HEK293 (cell line): ENCODE measurements around the gene SSPN.

Source experiments
- CTCF ChIA-PET: fragments of 350-600 bp; formaldehyde crosslinking; extraction: SDS; loops from one replicate; lab custom pipeline; 2021; ENCODE audit warnings: antibody characterized with exemption; lab: Yijun Ruan, JAX
- POLR2A ChIA-PET: fragments of 300-600 bp; formaldehyde crosslinking; extraction: SDS; loops from one replicate; lab custom pipeline; 2020; ENCODE audit warnings: antibody characterized with exemption, inconsistent platforms; lab: Yijun Ruan, JAX
- H3K27ac ChIP-seq: fragments of 200-500 bp; sonication (Bioruptor generic); 2 replicates; pipeline ENCODE4 v1.5.1; 2014; ENCODE audit warnings: low read depth, low read length, control low read depth, inconsistent platforms; ENCODE audit errors: extremely low read depth
- H3K36me3 ChIP-seq, 2 experiments: fragments of 200-500 bp in 1 of 2; sonication (Bioruptor generic) in 1 of 2; 1 replicate in 1 of 2; 2 replicates in 1 of 2; pipeline ENCODE4 v1.5.1; 2014 to 2017; ENCODE audit warnings: inconsistent platforms in 2 of 2, low read length in 2 of 2; ENCODE audit not compliant: control insufficient read depth in 2 of 2, insufficient read depth in 1 of 2
- H3K4me1 ChIP-seq: fragments of 200-500 bp; sonication (Bioruptor generic); 2 replicates; pipeline ENCODE4 v1.5.1; 2014; ENCODE audit warnings: mild to moderate bottlenecking, low read length, inconsistent platforms; ENCODE audit not compliant: control insufficient read depth, insufficient read depth
- H3K4me3 ChIP-seq: 2 replicates; pipeline ENCODE4 v1.5.1; 2011; ENCODE audit warnings: low read depth, mild to moderate bottlenecking, control low read depth, low read length, moderate library complexity
- H3K9me3 ChIP-seq: fragments of 200-500 bp; sonication (Bioruptor generic); 2 replicates; pipeline ENCODE4 v1.5.1; 2014; ENCODE audit warnings: low read depth, low read length, inconsistent platforms; ENCODE audit not compliant: control insufficient read depth, insufficient read depth
- ATF2 ChIP-seq: fragments of 450-650 bp; formaldehyde crosslinking; IDR thresholded peaks from 2 replicates; pipeline ENCODE4 v1.5.1; 2016; ENCODE audit warnings: missing biosample characterization, missing genetic modification characterization, low read depth
- BCL11A ChIP-seq: fragments of 450-650 bp; formaldehyde crosslinking; IDR thresholded peaks from 2 replicates; pipeline ENCODE4 v1.5.1; 2016; ENCODE audit warnings: low read depth, missing biosample characterization, missing genetic modification characterization
- EGR2 ChIP-seq: fragments of 450-650 bp; formaldehyde crosslinking; IDR thresholded peaks from 2 replicates; pipeline ENCODE4 v1.5.1; 2016; ENCODE audit warnings: low read depth, missing biosample characterization, missing genetic modification characterization
- HIC1 ChIP-seq: fragments of 450-650 bp; formaldehyde crosslinking; IDR thresholded peaks from 2 replicates; pipeline ENCODE4 v1.5.1; 2016; ENCODE audit warnings: missing biosample characterization, missing genetic modification characterization
- KLF7 ChIP-seq: fragments of 450-650 bp; formaldehyde crosslinking; IDR thresholded peaks from 2 replicates; pipeline ENCODE4 v1.5.1; 2016; ENCODE audit warnings: missing biosample characterization, missing genetic modification characterization, borderline replicate concordance
- SCRT2 ChIP-seq: fragments of 450-650 bp; formaldehyde crosslinking; IDR thresholded peaks from 2 replicates; pipeline ENCODE4 v1.5.1; 2016; ENCODE audit warnings: missing biosample characterization, missing genetic modification characterization
- SP3 ChIP-seq: fragments of 450-650 bp; formaldehyde crosslinking; IDR thresholded peaks from 2 replicates; pipeline ENCODE4 v1.5.1; 2016; ENCODE audit warnings: missing biosample characterization, missing genetic modification characterization
- YY2 ChIP-seq: fragments of 450-650 bp; formaldehyde crosslinking; IDR thresholded peaks from 2 replicates; pipeline ENCODE4 v1.5.1; 2016; ENCODE audit warnings: missing biosample characterization, missing genetic modification characterization
- ZBTB11 ChIP-seq: fragments of 450-650 bp; formaldehyde crosslinking; conservative IDR thresholded peaks from 2 replicates; pipeline ENCODE4 v1.5.1; 2016; ENCODE audit warnings: low read depth, missing biosample characterization, missing genetic modification characterization
- ZBTB17 ChIP-seq: fragments of 450-650 bp; formaldehyde crosslinking; IDR thresholded peaks from 2 replicates; pipeline ENCODE4 v1.5.1; 2016; ENCODE audit warnings: missing biosample characterization, missing genetic modification characterization
- ZFP3 ChIP-seq: fragments of 450-650 bp; formaldehyde crosslinking; IDR thresholded peaks from 2 replicates; pipeline ENCODE4 v1.5.1; 2016; ENCODE audit warnings: low read depth, missing biosample characterization, missing genetic modification characterization
- ZNF37A ChIP-seq: fragments of 450-650 bp; IDR thresholded peaks from 2 replicates; pipeline ENCODE4 v1.5.1; 2018; ENCODE audit warnings: missing biosample characterization, missing genetic modification characterization
- ZNF394 ChIP-seq: fragments of 450-650 bp; formaldehyde crosslinking; IDR thresholded peaks from 2 replicates; pipeline ENCODE4 v1.5.1; 2016; ENCODE audit warnings: missing biosample characterization, missing genetic modification characterization, mild to moderate bottlenecking, moderate library complexity, borderline replicate concordance
- ZNF449 ChIP-seq: fragments of 450-650 bp; formaldehyde crosslinking; IDR thresholded peaks from 2 replicates; pipeline ENCODE4 v1.5.1; 2017; ENCODE audit warnings: missing biosample characterization, mild to moderate bottlenecking, missing genetic modification characterization, moderate library complexity
- ZNF501 ChIP-seq: fragments of 450-650 bp; formaldehyde crosslinking; IDR thresholded peaks from 2 replicates; pipeline ENCODE4 v1.5.1; 2016; ENCODE audit warnings: missing biosample characterization, missing genetic modification characterization
- ZNF600 ChIP-seq: fragments of 450-650 bp; formaldehyde crosslinking; IDR thresholded peaks from 2 replicates; pipeline ENCODE4 v1.5.1; 2016; ENCODE audit warnings: missing biosample characterization, missing genetic modification characterization
- ZNF629 ChIP-seq: fragments of 450-650 bp; formaldehyde crosslinking; IDR thresholded peaks from 2 replicates; pipeline ENCODE4 v1.5.1; 2017; ENCODE audit warnings: missing biosample characterization, missing genetic modification characterization
- ZNF747 ChIP-seq: fragments of 450-650 bp; formaldehyde crosslinking; IDR thresholded peaks from 2 replicates; pipeline ENCODE4 v1.5.1; 2016; ENCODE audit warnings: missing biosample characterization, missing genetic modification characterization
- ZNF792 ChIP-seq: fragments of 450-650 bp; formaldehyde crosslinking; IDR thresholded peaks from 2 replicates; pipeline ENCODE4 v1.5.1; 2016; ENCODE audit warnings: missing biosample characterization, missing genetic modification characterization

The SSPN gene

GRCh38 chr12:26239122-26239851, 43.9 kb downstream of the SSPN start:
- Histone ChIP-seq H3K36me3 (no peaks in the 10 kb centered on the region), H3K4me1 (peaks cover 13% of the 10 kb centered on the region), H3K27ac (peak overlapping the region; percentile 22; the same call in 1 of the 2 replicates), H3K9me3 (no peaks in the 10 kb centered on the region), H3K4me3 (no peak overlapping the region)
- ChIA-PET CTCF (interaction anchor here (0.7 kb wide), 1 partner anchor 317 kb away, joined by 3 read pairs; no protein-coding TSS in a partner anchor), POLR2A (no interaction called here)
- TF ChIP-seq ZNF449 (tag by site-specific recombination) (peak; percentile 69; the same call in 1 of the 2 replicates), ZNF792 (tag by site-specific recombination) (no peak), ZNF747 (tag by site-specific recombination) (no peak), BCL11A (tag by site-specific recombination) (no peak)

- Histone ChIP-seq H3K4me3 (no peak overlapping the region), H3K4me1 (peaks cover 13% of the 10 kb centered on the region), H3K27ac (no peak overlapping the region), H3K9me3 (no peaks in the 10 kb centered on the region), H3K36me3 (no peaks in the 10 kb centered on the region)
- TF ChIP-seq KLF7 (tag by site-specific recombination) = no peak
- no peak for TF ChIP-seq ZNF792 (tag by site-specific recombination)
- TF ChIP-seq ZBTB11 = no peak
- no peak for TF ChIP-seq ZNF394 (tag by site-specific recombination)
- no peak for TF ChIP-seq SCRT2
- TF ChIP-seq ZBTB17 (tag by site-specific recombination) = no peak
- no peak for TF ChIP-seq ZNF629 (tag by site-specific recombination)
- no peak for TF ChIP-seq EGR2 (tag by site-specific recombination)
- TF ChIP-seq ZNF501 (tag by site-specific recombination) = no peak
- TF ChIP-seq ZNF600 (tag by site-specific recombination) = no peak
- no peak for TF ChIP-seq SP3 (tag by site-specific recombination)
- no peak for TF ChIP-seq ATF2
- TF ChIP-seq ZFP3 (tag by site-specific recombination) = no peak
- no peak for TF ChIP-seq YY2
- no peak for TF ChIP-seq HIC1 (tag by site-specific recombination)
- no peak for TF ChIP-seq ZNF37A (tag by site-specific recombination)
- ChIA-PET POLR2A (no interaction called here), CTCF (no interaction called here)
Observed at GRCh38 chr12:26239852-26240815, 44.8 kb downstream of the SSPN start.
